Lower leg skin (tissue), 4 donors: ENCODE data around the gene MMP12. TPM values are rescaled to one million over a fixed set of nuclear protein-coding genes. Genes with fewer than 3 reads are reported as not detected.

ENCODE experiments used
- DNase-seq, 2 donors: peaks; one replicate each; pipeline ENCODE4 v3.0.0-alpha.2; 2019; ENCODE audit warnings: low spot score in 2 of 2
- H3K4me3 ChIP-seq: fragments of 200-600 bp; sonication (generic); 2 replicates; pipeline ENCODE4 v1.5.1; 2017; ENCODE audit warnings: mild to moderate bottlenecking, low read depth; ENCODE audit not compliant: poor library complexity, severe bottlenecking
- CTCF ChIP-seq, 3 donors: fragments of 450-650 bp; IDR thresholded peaks; one replicate each; pipeline ENCODE4 v1.5.1; 2016; ENCODE audit warnings: antibody characterized with exemption in 3 of 3, mild to moderate bottlenecking in 3 of 3, moderate library complexity in 2 of 3
- POLR2A ChIP-seq, 2 donors: fragments of 450-650 bp; IDR thresholded peaks; one replicate each; pipeline ENCODE4 v1.6.1; 2016 to 2017; ENCODE audit warnings: antibody characterized with exemption in 2 of 2, mild to moderate bottlenecking in 1 of 2, moderate library complexity in 1 of 2
- WGBS, 2 donors: methylation state at CpG; one replicate each; pipeline ENCODE4 v1.1.5; 2018; 5-methylcytosine and 5-hydroxymethylcytosine counted together
- intact Hi-C: fragments of 100-400 bp; cut with DNase I; formaldehyde crosslinking; loops from one replicate; pipeline ENCODE4 v1.15.0; 2023; ENCODE audit warnings: low total_unique reads
- total RNA-seq, 4 donors: library from RNA; depleted of rRNA; stranded (reverse); fragments of >200 nt; gene quantifications; one replicate each; pipeline ENCODE4 v1.1.0, GENCODE V29; 2016

Gene MMP12
- total RNA-seq, 4 donors from 2014 or later: 0.59 TPM; not detected in 3

GRCh38 chr11:102843489-102843888 lies 31.3 kb downstream of the MMP12 start, which contains the start of gene MMP3:
MMP3 (minus strand) TSS chr11:102843609; CDS start chr11:102843546, 63 bp downstream.
- H3K4me3 ChIP-seq: no peak within 1 kb of the TSS
- peak in 1 of 2 donors; percentile 29 for DNase-seq
- intact Hi-C loops: no loop called here
- 57 to 58% methylated on average over 4 of the region's 4 CpGs for WGBS, 2 donors
- TF ChIP-seq CTCF (IDR thresholded peaks at IDR 0.05): no peak
- no peak for TF ChIP-seq POLR2A (IDR thresholded peaks at IDR 0.05)

- intact Hi-C loops: no loop called here
- WGBS, 2 donors: 58 to 63% methylated on average over 1 of the region's 1 CpG
- no peak for DNase-seq
- H3K4me3 ChIP-seq: no peak overlapping the region
- TF ChIP-seq CTCF (IDR thresholded peaks at IDR 0.05) (no peak), POLR2A (IDR thresholded peaks at IDR 0.05) (no peak)
These were observed 31.9 kb downstream of the MMP12 start for GRCh38 chr11:102842930-102843329.

- intact Hi-C loops: no loop called here
- TF ChIP-seq POLR2A (IDR thresholded peaks at IDR 0.05): no peak
- TF ChIP-seq CTCF (IDR thresholded peaks at IDR 0.05): no peak
- 39 to 43% methylated on average over 5 of the region's 5 CpGs for WGBS, 2 donors
- H3K4me3 ChIP-seq: no peak overlapping the region
- no peak for DNase-seq
These were observed 34.8 kb downstream of the MMP12 start for GRCh38 chr11:102840018-102840417.

DNA sequence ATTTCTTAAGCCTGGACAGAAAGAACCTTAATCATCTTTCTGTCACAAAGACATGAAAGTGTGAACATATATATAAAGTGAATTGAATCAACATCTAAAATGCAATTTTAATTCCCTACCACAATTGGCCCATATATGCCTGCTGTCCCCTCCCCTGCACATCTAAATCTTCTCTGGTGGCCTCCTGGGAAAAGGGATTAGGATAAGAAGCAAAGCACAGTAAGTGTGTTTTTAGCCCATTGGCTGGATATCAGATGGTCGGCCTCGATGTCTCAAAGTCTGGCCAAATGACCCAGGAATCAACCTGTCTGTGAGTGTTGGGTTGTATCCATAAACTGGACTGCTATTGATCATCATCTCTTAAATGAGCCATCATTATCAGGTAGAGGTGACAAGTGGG lies 37.1 kb downstream of the MMP12 start:
- WGBS, 2 donors: 80 to 89% methylated on average over 2 of the region's 2 CpGs
- TF ChIP-seq POLR2A (IDR thresholded peaks at IDR 0.05) (no peak), CTCF (IDR thresholded peaks at IDR 0.05) (no peak)
- DNase-seq: no peak
- no peak overlapping the region for H3K4me3 ChIP-seq
- intact Hi-C loops: no loop called here

DNA sequence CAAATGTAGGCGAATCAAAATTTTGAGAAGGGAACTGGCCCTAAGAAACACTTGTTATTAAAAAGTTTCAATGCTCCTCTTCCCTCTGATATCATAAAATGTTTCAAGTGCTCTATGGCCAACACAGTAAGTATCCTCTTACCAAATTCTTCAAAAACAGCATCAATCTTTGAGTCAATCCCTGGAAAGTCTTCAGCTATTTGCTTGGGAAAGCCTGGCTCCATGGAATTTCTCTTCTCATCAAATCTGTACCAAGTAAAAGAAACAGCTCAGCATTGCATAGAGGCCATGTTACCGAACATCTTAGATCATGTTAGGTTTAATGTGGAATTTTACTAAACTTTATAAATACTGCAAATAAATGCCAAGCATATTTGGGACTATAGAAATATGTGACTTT lies 37.6 kb downstream of the MMP12 start:
- 85 to 90% methylated on average over 2 of the region's 2 CpGs for WGBS, 2 donors
- H3K4me3 ChIP-seq: no peak overlapping the region
- intact Hi-C loops: no loop called here
- DNase-seq: no peak
- no peak for TF ChIP-seq CTCF (IDR thresholded peaks at IDR 0.05)
- no peak for TF ChIP-seq POLR2A (IDR thresholded peaks at IDR 0.05)

DNA sequence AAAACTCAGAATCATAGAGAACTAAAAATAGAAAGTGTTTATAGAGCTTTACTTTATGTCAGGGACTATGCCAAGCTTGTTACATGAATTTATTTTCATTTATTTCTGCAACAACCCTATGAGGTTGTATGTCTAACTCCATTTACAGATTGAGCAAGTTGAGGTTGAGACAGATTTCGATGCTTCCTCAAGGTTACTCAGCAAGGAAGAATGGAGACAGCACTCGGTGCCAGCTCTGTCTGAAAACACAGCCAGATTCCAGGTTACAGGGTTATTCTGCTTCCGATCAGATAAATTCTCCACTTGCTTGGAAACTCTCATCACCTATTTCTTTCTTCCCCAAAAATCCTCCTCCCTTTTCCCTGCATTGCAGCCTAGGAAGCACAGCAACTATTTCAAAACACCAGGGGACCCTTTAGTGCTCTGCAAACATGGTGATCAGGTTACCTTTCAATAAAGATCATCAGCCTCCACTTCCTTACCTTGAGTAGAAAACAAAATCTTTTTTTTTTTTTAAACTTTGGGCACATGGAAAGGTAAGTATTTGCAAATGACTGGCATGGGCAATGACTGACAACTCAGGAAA lies 38.4 kb downstream of the MMP12 start:
- intact Hi-C loops: no loop called here
- no peak overlapping the region for H3K4me3 ChIP-seq
- DNase-seq: no peak
- WGBS, 2 donors: 48 to 49% methylated on average over 3 of the region's 3 CpGs
- TF ChIP-seq POLR2A (IDR thresholded peaks at IDR 0.05): no peak
- TF ChIP-seq CTCF (IDR thresholded peaks at IDR 0.05): no peak
